Measurements from ENCODE around the gene ARHGEF28.

DNA sequence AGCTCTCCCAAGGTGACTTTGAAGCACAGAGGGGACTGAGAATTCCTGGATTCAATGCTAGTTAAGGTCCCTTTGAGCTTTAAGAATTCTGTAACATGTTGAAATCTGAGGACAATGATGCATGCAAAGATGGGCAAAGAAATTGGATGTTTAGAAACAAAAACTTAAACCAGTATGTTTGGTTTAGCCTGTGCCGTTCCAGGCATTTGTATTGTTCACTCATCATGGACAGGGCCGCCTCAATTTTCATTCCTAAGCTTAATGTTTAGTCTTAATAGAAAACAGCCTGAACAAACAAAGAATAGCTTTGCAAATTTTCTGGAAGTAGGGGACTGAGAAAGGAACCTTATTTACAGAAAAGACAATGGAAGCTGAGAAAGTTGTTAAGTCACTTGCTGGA is 267.8 kb downstream of the ARHGEF28 start:
- TF ChIP-seq, protein P1, sequence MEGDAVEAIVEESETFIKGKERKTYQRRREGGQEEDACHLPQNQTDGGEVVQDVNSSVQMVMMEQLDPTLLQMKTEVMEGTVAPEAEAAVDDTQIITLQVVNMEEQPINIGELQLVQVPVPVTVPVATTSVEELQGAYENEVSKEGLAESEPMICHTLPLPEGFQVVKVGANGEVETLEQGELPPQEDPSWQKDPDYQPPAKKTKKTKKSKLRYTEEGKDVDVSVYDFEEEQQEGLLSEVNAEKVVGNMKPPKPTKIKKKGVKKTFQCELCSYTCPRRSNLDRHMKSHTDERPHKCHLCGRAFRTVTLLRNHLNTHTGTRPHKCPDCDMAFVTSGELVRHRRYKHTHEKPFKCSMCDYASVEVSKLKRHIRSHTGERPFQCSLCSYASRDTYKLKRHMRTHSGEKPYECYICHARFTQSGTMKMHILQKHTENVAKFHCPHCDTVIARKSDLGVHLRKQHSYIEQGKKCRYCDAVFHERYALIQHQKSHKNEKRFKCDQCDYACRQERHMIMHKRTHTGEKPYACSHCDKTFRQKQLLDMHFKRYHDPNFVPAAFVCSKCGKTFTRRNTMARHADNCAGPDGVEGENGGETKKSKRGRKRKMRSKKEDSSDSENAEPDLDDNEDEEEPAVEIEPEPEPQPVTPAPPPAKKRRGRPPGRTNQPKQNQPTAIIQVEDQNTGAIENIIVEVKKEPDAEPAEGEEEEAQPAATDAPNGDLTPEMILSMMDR (IDR thresholded peaks at IDR 0.05) = no peak
- no peak for TF ChIP-seq POLR2A (IDR thresholded peaks at IDR 0.05)
- no peak for TF ChIP-seq POLR2AphosphoS5 (IDR thresholded peaks at IDR 0.05)
